Daoy (cell line): ENCODE results near the gene EPS15. TPM values are rescaled to one million over a fixed set of nuclear protein-coding genes. Genes with fewer than 3 reads are reported as not detected.
"Not testable (repeated sequence)": the region's sequence is repeated elsewhere in the genome, so short reads cannot be mapped to it uniquely, and the experiment has no call there.

Source experiments
- DNase-seq: peaks from one replicate; pipeline ENCODE4 v3.0.0-alpha.2; 2015; ENCODE audit warnings: low read depth
- total RNA-seq: library from RNA; depleted of rRNA; stranded (reverse); fragments of >200 nt; shearing (Covaris generic); gene quantifications from 2 replicates; pipeline ENCODE4 v1.2.3, GENCODE V29; 2014; rRNA removed

The EPS15 gene
- 33.4 and 43.0 TPM in 2 replicates for total RNA-seq

DNA sequence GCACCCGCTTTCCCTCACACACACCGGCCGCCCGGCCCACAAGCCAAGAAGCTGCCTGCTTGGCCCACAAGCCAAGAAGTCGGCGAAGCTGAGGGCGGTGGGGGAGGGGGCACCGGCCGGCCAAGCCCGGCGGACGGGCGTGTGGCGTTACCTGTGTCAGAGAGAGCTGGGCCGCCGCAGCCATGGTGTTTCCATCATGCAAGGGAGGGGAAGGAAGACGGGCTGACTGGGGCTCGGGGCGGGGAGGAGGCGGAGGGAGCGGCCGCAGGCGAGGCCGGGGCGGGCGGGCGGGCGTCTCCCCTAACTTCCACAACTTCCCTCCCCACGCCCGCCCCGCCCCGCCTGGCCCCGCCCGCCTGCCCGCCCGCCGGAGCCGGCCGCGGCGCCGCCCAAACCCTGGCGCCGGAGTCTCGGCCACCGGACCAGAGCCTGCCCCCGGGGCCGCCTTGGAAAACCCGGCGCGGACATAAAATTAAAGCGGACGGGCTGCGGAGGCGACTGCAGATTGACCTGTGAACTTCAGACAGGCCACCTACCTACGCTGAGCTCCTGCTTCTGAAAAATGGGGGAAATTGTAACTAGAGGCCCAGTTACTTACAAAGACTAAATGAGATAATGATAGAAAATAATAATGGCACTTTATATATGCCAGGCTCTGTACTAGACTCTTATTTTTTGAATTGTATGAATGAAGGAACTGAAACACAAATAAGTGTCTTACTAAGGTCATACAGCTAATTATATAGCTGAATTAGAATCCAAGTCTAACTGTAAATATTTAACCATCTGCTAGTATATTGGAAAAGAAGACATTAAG lies at the start of gene EPS15:
Gene EPS15, minus strand, starts transcription at position 219 of the 817 bp plus-strand sequence. Its CDS starts 35 bp downstream, at position 184.
- peak; percentile 90 for DNase-seq

DNA sequence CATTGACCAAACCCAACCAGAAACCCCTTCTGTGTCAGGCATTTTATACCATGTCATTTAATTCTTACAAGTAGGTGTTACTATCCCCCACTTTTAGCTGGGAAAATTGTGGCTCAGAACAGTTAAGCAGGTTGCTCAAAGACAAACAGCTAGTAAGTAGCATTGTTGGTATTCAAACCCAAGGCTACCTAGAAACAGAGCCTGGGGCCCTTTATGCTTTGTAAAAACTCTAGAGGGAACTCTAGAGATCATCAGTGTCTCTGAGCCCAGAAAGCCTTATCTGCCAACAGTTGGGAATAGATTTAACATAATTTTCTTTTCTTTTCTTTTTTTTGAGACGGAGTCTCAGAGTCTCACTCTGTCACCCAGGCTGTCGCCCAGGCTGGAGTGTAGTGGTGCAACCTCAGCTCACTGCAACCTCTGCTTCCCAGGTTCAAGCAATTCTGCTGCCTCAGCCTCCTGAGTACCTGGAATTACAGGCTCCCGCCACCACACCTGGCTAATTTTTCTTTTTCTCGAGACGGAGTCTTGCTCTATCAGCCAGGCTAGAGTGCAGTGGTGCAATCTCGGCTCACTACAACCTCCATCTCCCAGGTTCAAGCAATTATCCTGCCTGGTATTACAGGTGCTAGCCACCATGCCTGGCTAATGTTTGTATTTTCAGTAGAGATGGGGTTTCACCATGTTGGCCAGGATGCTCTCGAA lies 49.3 kb upstream of the EPS15 start:
- DNase-seq = no peak

- peak; percentile 85 for DNase-seq
Measured at GRCh38 chr1:51567653-51568052, 48.6 kb upstream of the EPS15 start.

DNA sequence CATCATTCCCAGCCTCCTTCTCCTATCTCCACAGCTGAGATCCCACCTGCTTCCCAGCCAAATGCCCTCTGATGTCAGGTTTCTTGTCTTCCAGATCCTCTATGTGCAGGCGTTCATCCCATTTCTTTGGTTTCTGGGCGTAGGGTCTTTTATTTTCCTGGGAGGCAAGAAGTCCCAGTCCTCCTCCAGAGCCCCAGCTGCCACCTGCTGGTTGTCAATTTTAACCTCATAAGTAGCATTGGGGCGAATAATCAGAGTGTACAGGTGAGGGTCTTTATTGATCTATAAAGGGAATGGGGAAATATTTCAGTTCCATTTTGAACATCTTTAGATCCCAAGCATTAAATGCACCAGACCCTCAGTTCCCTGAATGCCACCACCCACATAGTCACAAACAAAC lies 47.2 kb upstream of the EPS15 start:
- DNase-seq = no peak

- no peak for DNase-seq
Measured at GRCh38 chr1:51565009-51565408, 45.9 kb upstream of the EPS15 start.

DNA sequence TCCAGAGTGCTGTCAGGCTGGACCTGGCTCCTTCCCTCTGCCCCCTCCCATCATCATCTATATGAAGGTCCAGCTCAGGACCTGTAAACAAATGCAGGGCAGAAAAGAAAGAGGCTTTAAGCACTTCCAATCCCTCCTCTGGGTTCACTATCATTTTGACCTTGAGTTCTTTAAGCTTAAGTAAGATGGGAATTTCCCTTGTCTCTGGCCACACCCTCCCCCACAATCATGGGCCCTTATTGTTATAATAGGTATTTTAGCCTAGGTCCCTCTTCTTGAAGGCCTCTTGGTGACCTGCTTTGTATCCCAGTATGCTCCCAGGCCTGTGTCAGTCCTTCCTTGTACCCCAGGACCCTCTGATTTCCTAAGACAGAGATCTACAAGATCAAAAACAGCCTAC lies 45.1 kb upstream of the EPS15 start:
- DNase-seq = peak; percentile 58

DNA sequence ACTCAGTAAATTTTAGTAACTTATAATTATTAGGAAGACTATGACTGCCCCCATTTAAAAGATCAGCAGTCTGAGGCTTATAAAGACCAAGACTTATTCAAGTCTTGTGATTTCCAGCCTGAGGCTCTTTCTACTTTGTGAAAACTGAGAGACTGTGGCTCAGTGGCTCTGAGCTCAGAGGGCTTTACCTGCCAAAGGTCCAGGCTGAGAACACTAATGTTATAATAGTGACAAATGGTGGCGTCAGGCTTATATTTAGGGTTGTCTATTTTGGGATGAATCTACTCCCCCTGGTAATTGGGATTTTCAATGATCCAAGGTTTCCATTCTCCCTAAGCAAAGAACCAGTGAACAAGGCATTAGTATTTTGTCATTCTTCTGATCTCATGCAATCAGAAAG lies 42.6 kb upstream of the EPS15 start:
- DNase-seq = no peak

- not testable (repeated sequence) for DNase-seq
Measured at GRCh38 chr1:51560895-51561294, 41.8 kb upstream of the EPS15 start.

DNA sequence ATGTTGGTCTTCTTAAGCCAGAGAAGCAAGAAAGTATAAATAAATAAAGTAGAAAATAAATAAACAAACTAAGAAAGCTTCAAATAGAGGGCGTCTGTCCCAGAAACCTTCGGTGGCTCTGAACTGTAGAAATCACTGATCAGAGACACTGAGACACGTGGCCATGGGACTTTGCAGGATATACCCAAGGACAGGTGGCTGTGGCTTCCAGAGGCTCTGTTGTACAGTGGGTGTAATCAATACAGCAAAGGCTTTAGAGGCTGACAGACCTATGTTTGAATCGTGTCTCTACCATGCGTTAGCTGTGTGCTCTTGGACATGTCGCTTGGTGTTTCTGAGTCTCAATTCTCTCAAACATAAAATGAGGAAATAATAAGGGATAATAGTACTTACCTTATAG lies 41.0 kb upstream of the EPS15 start:
- DNase-seq = no peak

DNA sequence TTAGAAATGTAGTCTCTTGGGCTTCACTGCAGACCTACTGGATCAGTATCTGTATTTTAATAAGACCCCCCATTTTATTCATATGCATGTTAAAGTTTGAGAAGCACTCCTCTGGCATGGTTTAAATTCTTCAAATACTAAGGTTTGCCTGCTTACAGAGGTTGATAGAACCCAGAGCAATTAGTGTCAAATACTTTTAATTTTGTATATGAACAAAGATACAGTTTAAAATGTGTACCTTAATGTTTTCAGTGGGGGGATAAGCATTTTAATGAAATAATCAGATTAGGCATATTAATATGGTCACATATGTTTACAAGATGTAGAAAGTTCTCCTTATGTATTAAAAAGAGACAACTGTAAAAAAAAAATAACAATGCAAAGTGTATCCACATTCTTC lies 40.4 kb upstream of the EPS15 start:
- DNase-seq = no peak

- DNase-seq = no peak
Measured at GRCh38 chr1:51559064-51559500, 40.0 kb upstream of the EPS15 start.

DNA sequence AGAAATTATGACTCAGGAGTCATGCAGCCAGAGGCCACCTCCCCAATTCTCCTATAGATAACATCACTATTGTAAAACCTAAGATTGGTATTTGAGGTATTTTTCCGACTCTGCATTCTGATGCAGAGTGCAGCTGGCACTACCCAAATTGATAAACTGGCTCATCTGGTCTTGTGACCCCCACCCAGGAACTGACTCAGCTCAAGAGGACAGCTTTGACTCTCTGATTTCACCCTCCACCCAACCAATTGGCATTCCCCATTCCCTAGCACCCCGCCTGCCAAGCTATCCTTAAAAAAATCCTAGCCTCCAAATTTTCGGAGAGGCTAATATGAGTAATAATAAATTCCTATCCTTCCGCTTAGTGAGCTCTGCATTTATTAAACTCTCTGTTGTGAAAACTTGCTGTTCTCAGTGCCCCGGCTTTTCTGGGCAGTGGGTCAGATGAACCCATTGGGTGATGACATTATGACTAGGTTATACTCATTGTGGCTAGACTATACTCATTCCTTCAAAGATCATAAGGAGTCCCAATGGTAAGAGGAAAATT lies 39.4 kb upstream of the EPS15 start:
- DNase-seq = peak; percentile 61

DNA sequence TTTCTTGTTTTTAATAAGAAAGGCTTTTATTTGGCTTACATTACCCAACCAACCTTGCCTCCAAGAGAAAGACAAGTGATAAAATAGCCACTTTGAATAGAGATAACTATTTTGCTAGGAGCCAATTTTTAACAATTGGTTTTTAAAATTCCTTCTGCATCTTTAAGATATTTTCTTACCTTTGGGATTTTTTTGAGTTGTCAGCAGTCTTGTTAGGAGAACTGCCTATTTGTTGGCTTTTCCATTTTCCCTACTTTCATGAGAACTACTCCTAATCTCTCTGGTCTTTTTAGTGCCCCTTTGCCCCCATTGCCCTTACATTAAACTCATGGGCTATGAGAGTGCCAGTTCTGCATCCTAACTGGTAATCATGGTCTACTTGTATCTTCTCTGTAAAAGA lies 38.1 kb upstream of the EPS15 start:
- no peak for DNase-seq

- DNase-seq = no peak
Measured at GRCh38 chr1:51555866-51556619, 37.0 kb upstream of the EPS15 start.

- no peak for DNase-seq
Measured at GRCh38 chr1:51553911-51554310, 34.8 kb upstream of the EPS15 start.

DNA sequence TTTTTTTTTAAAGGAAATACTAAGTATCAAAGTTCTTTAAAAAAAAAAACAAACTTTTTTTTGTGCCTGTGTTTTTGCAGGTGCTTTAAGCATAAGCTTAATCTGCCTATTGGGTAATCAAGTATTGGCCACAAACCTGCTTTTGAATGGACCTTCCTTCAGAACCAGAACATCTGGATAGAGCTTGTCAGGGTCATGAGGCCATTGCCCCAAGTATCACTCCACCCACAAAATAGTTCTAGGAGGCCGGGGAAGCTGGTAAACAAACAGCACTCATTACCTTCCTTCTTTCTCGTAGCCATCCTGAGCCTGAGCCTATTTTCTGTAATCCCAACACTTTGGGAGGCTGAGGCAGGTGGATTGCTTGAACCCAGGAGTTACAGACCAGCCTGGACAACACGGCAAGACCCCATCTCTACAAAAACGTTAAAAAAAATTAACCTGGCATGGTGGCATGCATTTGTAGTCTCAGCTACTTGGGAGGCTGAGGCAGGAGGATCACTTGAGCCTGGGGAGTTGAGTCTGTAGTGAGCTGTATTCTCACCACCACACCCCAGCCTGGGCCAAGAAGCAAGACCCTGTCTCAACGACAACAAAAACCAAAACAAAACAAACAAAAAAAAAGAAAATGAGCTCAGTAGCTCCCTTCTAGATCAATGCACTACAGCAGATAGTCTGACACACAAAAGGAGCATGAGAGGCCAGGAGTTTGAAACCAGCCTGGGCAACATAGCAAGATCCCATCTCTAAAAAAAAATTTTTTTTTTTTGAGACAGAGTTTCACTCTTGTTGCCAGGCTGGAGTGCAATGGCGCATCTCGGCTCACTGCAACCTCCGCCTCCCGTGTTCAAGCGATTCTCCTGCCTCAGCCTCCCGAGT lies 34.1 kb upstream of the EPS15 start:
- DNase-seq = no peak

GRCh38 chr1:51551848-51552296 lies 32.8 kb upstream of the EPS15 start:
- no peak for DNase-seq

DNA sequence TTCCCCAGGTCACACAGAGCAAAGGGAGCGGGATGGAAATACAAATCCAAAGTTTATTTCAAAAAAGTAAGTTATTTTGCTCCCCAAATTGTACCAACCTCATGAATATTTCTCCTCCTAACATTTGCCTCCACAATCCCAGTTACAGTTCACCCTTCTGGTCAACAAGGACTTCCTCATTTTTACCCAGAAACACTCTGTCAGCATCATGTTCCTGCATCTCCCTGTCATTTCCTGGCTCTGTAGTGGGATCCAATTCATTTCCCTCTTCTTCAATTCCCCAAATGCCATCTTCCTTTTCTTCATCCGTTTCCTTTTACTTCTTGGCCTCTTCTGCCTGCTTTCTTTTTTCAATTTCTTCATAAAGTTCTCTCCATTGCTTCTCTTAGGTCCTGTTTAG lies 32.0 kb upstream of the EPS15 start:
- DNase-seq = no peak

DNA sequence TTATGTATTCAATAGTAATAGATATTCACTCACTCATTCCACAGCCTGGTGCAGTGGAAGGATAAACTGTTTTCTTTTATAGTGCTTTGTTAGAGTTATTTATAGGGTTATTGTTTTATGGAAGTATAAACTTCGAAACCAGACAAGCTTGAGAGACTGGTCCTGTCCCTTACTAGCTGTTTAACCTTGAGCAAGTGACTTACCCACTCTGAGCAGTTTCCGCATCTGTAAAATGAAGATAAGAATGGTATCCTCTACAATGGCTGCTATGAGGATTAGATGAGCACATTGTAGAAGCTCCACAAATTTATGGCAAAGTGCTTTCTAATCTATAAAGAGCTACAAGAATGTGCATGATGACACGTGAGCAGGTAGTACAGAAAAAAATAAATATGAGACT lies 30.8 kb upstream of the EPS15 start:
- no peak for DNase-seq

DNA sequence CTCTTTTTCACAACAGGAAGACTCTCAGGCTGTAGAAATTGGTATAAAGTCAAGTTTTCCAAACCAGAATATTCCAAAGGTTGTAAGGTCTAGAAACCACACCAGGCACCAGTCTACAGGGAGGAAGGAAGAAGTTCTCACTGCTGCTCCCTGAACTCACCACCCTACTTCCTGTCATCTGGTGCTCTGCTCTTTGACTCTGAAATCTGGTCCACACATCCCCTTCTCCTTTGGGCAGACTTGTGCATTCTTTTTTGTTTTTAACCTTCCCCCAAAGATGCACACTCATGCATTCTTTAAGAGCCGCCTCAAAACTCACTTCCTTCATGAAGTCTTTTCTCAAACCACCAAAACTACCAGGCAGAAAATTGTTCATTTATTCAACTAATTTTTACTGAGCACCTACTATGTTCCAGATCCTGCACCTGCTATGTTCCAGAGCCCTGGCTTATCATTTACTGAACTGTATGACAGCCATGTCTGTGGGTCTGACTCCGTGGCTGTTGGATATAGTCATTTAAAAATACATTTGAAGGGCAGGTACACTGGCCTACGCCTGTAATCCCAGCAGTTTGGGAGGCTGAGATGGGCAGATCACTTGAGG lies 30.1 kb upstream of the EPS15 start:
- DNase-seq = no peak

DNA sequence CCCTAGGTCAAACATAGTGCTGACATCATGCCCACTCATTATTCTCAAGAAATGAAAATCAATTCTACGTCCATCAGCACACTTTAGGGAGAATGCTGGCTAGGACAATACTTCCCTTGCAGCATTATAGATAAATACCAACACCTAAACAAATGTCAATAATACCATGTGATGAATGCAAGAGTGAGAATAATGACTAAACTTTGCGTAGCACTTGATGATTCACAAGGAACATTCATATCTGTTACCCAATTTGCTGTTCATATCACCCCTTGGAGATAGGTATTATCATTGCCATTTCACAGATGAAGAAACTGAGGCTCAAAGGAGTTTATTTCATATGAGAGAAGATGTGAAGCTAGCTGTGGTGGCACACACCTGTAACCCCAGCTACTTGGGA lies 24.8 kb upstream of the EPS15 start:
- DNase-seq = no peak
